WTC11 (cell line): ENCODE measurements around the gene GAK. TPM values are rescaled to one million over a fixed set of nuclear protein-coding genes. Genes with fewer than 3 reads are reported as not detected.

Source experiments
- ATAC-seq: fragments of 200-7000 bp; cut with Tn5 transposase; 2 replicates; pipeline ENCODE4 v1.10.0; 2021; ENCODE audit warnings: mild to moderate bottlenecking, moderate library complexity
- CTCF ChIA-PET: fragments of 300-600 bp; sonication (Branson Sonifier 250); formaldehyde crosslinking; loops from one replicate; lab custom pipeline; 2021; ENCODE audit warnings: antibody characterized with exemption; lab: Charles Lee
- POLR2A ChIA-PET: fragments of 350-600 bp; sonication (Branson Sonifier 250); formaldehyde crosslinking; loops from one replicate; lab custom pipeline; 2021; ENCODE audit warnings: antibody characterized with exemption; lab: Charles Lee
- DNase-seq: peaks from one replicate; pipeline ENCODE4 v3.0.0; 2021; ENCODE audit warnings: low spot score
- H3K27ac Mint-ChIP-seq: 2 replicates; pipeline ENCODE4 v1.8.0; 2021; ENCODE audit warnings: mixed read lengths
- H3K27me3 Mint-ChIP-seq: 2 replicates; pipeline ENCODE4 v1.8.0; 2021; ENCODE audit warnings: low read depth, mild to moderate bottlenecking, moderate library complexity, mixed read lengths
- H3K36me3 Mint-ChIP-seq: 2 replicates; pipeline ENCODE4 v1.8.0; 2021; ENCODE audit warnings: mixed read lengths
- H3K4me1 Mint-ChIP-seq: 2 replicates; pipeline ENCODE4 v1.8.0; 2022; ENCODE audit warnings: mixed read lengths
- H3K4me3 Mint-ChIP-seq: 2 replicates; pipeline ENCODE4 v1.8.0; 2021; ENCODE audit warnings: mild to moderate bottlenecking, moderate library complexity, mixed read lengths
- H3K9me3 Mint-ChIP-seq: 2 replicates; pipeline ENCODE4 v1.8.0; 2021; ENCODE audit warnings: mixed read lengths
- AR ChIP-seq: fragments of 250-450 bp; sonication (Bioruptor Pico); IDR thresholded peaks from 2 replicates; pipeline ENCODE4 v1.9.0; 2021; ENCODE audit warnings: mild to moderate bottlenecking
- ATF2 ChIP-seq: sonication (generic); formaldehyde crosslinking; IDR thresholded peaks from 2 replicates; pipeline ENCODE4 v1.8.1; 2022; ENCODE audit warnings: low read depth, missing genetic modification reagents, borderline replicate concordance
- CBFB ChIP-seq: sonication (generic); formaldehyde crosslinking; IDR thresholded peaks from 2 replicates; pipeline ENCODE4 v1.8.1; 2022; ENCODE audit warnings: mild to moderate bottlenecking, low read depth, missing genetic modification reagents
- CREB1 ChIP-seq: sonication (generic); formaldehyde crosslinking; IDR thresholded peaks from 2 replicates; pipeline ENCODE4 v1.8.0; 2023; ENCODE audit warnings: mild to moderate bottlenecking, missing genetic modification reagents
- FOXJ3 ChIP-seq: sonication (generic); formaldehyde crosslinking; IDR thresholded peaks from 2 replicates; pipeline ENCODE4 v1.9.0; 2021; ENCODE audit warnings: missing genetic modification reagents, mild to moderate bottlenecking, borderline replicate concordance
- KAT7 ChIP-seq: sonication (generic); formaldehyde crosslinking; IDR thresholded peaks from 2 replicates; pipeline ENCODE4 v1.8.1; 2023; ENCODE audit warnings: missing genetic modification reagents, mild to moderate bottlenecking, borderline replicate concordance
- NFATC4 ChIP-seq: fragments of 250-450 bp; sonication (Bioruptor Pico); IDR thresholded peaks from 2 replicates; pipeline ENCODE4 v1.9.0; 2021; ENCODE audit warnings: mild to moderate bottlenecking
- NFE2L1 ChIP-seq: sonication (generic); formaldehyde crosslinking; IDR thresholded peaks from 2 replicates; pipeline ENCODE4 v1.8.1; 2023; ENCODE audit warnings: missing genetic modification reagents
- NFYB ChIP-seq: sonication (generic); formaldehyde crosslinking; conservative IDR thresholded peaks from 2 replicates; pipeline ENCODE4 v1.8.0; 2022; ENCODE audit warnings: low read depth, missing genetic modification reagents
- NR3C1 ChIP-seq: sonication (generic); formaldehyde crosslinking; conservative IDR thresholded peaks from 2 replicates; pipeline ENCODE4 v1.8.1; 2023; ENCODE audit warnings: low read depth, mild to moderate bottlenecking, missing genetic modification reagents
- SMAD3 ChIP-seq: sonication (generic); formaldehyde crosslinking; IDR thresholded peaks from 2 replicates; pipeline ENCODE4 v1.8.0; 2022; ENCODE audit warnings: missing genetic modification reagents, mild to moderate bottlenecking, borderline replicate concordance
- SMAD4 ChIP-seq: sonication (generic); formaldehyde crosslinking; IDR thresholded peaks from 2 replicates; pipeline ENCODE4 v1.8.0; 2022; ENCODE audit warnings: mild to moderate bottlenecking, missing genetic modification reagents
- SOX15 ChIP-seq: fragments of 250-450 bp; sonication (Bioruptor Pico); IDR thresholded peaks from 2 replicates; pipeline ENCODE4 v1.9.0; 2021; ENCODE audit warnings: mild to moderate bottlenecking
- ZBTB43 ChIP-seq: sonication (generic); formaldehyde crosslinking; IDR thresholded peaks from 2 replicates; pipeline ENCODE4 v1.8.1; 2023; ENCODE audit warnings: mild to moderate bottlenecking, missing genetic modification reagents
- ZNF263 ChIP-seq: sonication (generic); formaldehyde crosslinking; IDR thresholded peaks from 2 replicates; pipeline ENCODE4 v1.8.1; 2022; ENCODE audit warnings: low read depth, mild to moderate bottlenecking, moderate library complexity, missing genetic modification reagents
- ZNF512 ChIP-seq: sonication (generic); formaldehyde crosslinking; IDR thresholded peaks from 2 replicates; pipeline ENCODE4 v1.8.1; 2022; ENCODE audit warnings: missing genetic modification reagents, borderline replicate concordance
- ZSCAN18 ChIP-seq: fragments of 250-450 bp; sonication (Bioruptor Pico); IDR thresholded peaks from 2 replicates; pipeline ENCODE4 v2.1.2; 2022; ENCODE audit warnings: mild to moderate bottlenecking, moderate library complexity
- total RNA-seq: library from RNA; stranded (reverse); gene quantifications from 3 replicates; pipeline ENCODE4 v1.2.3, GENCODE V29; 2021

Gene GAK
- total RNA-seq, 1 experiment from 2014 or later: 121 TPM

GRCh38 chr4:951594-952468 is 19.7 kb upstream of the GAK start:
- Mint-ChIP-seq H3K27ac (no peak overlapping the region), H3K9me3 (no peaks in the 10 kb centered on the region), H3K4me1 (no peaks in the 10 kb centered on the region), H3K27me3 (no peaks in the 10 kb centered on the region), H3K36me3 (no peaks in the 10 kb centered on the region), H3K4me3 (no peak overlapping the region)
- DNase-seq (no peak), ATAC-seq (no peak)
- TF ChIP-seq CBFB (CRISPR knock-in tag) (no peak), ZBTB43 (CRISPR knock-in tag) (no peak), NFATC4 (CRISPR knock-in tag) (no peak), SMAD4 (CRISPR knock-in tag) (no peak), NR3C1 (CRISPR knock-in tag) (no peak), ZNF512 (no peak), ZSCAN18 (CRISPR knock-in tag) (no peak), SMAD3 (CRISPR knock-in tag) (no peak), NFE2L1 (CRISPR knock-in tag) (no peak), NFYB (CRISPR knock-in tag) (no peak), SOX15 (CRISPR knock-in tag) (no peak)
- CTCF ChIA-PET: no interaction called here
- POLR2A ChIA-PET: no interaction called here

- TF ChIP-seq ZSCAN18 (CRISPR knock-in tag): no peak
- no peak for TF ChIP-seq ZNF263 (CRISPR knock-in tag)
- TF ChIP-seq NR3C1 (CRISPR knock-in tag): no peak
- H3K27me3 Mint-ChIP-seq: peaks cover 6% of the 10 kb centered on the region
- peaks cover under 1% of the 10 kb centered on the region; the same call in 1 of the 2 replicates for H3K4me1 Mint-ChIP-seq
- no peaks in the 10 kb centered on the region for H3K36me3 Mint-ChIP-seq
- no peak overlapping the region for H3K27ac Mint-ChIP-seq
- H3K9me3 Mint-ChIP-seq: no peaks in the 10 kb centered on the region
- POLR2A ChIA-PET: no interaction called here
- CTCF ChIA-PET: interaction anchor here (0.9 kb wide), 1 partner anchor 36 kb away, joined by 3 read pairs; the partner anchor contains the start of gene IDUA
- ATAC-seq: no peak
- no peak overlapping the region for H3K4me3 Mint-ChIP-seq
- no peak for DNase-seq
Observed at GRCh38 chr4:951186-951585, 19.1 kb upstream of the GAK start.

GRCh38 chr4:950136-951020 is 18.3 kb upstream of the GAK start:
- Mint-ChIP-seq H3K36me3 (no peaks in the 10 kb centered on the region), H3K4me1 (peaks cover 8% of the 10 kb centered on the region), H3K27me3 (peaks cover 13% of the 10 kb centered on the region), H3K9me3 (no peaks in the 10 kb centered on the region), H3K4me3 (no peak overlapping the region), H3K27ac (no peak overlapping the region)
- ATAC-seq (no peak), DNase-seq (no peak)
- CTCF ChIA-PET: interaction anchor here (0.9 kb wide), 1 partner anchor 37 kb away, joined by 3 read pairs; the partner anchor contains the start of gene IDUA
- POLR2A ChIA-PET: no interaction called here
- no peak for TF ChIP-seq AR (CRISPR knock-in tag)
- TF ChIP-seq FOXJ3 (CRISPR knock-in tag): no peak
- no peak for TF ChIP-seq KAT7
- no peak for TF ChIP-seq CREB1 (CRISPR knock-in tag)
- no peak for TF ChIP-seq NFYB (CRISPR knock-in tag)
- TF ChIP-seq ATF2 (CRISPR knock-in tag): no peak
